Esophagus squamous epithelium (tissue), 4 donors: ENCODE measurements around the gene BICDL2.

Source experiments
- CTCF ChIP-seq, 6 experiments: fragments of 450-650 bp in 4 of 6; fragments of 200-600 bp in 2 of 6; sonication (generic) in 2 of 6; IDR thresholded peaks; one replicate each; pipeline ENCODE4 v1.5.1; 2016 to 2019; ENCODE audit warnings: antibody characterized with exemption in 6 of 6, mild to moderate bottlenecking in 4 of 6, moderate library complexity in 4 of 6
- POLR2A ChIP-seq, 4 donors: fragments of 450-650 bp; IDR thresholded peaks; one replicate each; pipeline ENCODE4 v1.6.1; 2017; ENCODE audit warnings: antibody characterized with exemption in 4 of 4, mild to moderate bottlenecking in 4 of 4, moderate library complexity in 3 of 4

- TF ChIP-seq CTCF (IDR thresholded peaks at IDR 0.05): no peak
- no peak for TF ChIP-seq POLR2A (IDR thresholded peaks at IDR 0.05)
Observed at GRCh38 chr16:3032624-3033023, 4.1 kb downstream of the BICDL2 start.
